SHP77 (cell line): ENCODE measurements around the gene OR10A3.

Experiments used
- DNase-seq, 2 experiments: peaks; one replicate each; lab custom pipeline; 2025; lab: John Stamatoyannopoulos, UW

The OR10A3 gene

GRCh38 chr11:7892059-7892699 is 49.3 kb downstream of the OR10A3 start:
- DNase-seq = no peak

DNA sequence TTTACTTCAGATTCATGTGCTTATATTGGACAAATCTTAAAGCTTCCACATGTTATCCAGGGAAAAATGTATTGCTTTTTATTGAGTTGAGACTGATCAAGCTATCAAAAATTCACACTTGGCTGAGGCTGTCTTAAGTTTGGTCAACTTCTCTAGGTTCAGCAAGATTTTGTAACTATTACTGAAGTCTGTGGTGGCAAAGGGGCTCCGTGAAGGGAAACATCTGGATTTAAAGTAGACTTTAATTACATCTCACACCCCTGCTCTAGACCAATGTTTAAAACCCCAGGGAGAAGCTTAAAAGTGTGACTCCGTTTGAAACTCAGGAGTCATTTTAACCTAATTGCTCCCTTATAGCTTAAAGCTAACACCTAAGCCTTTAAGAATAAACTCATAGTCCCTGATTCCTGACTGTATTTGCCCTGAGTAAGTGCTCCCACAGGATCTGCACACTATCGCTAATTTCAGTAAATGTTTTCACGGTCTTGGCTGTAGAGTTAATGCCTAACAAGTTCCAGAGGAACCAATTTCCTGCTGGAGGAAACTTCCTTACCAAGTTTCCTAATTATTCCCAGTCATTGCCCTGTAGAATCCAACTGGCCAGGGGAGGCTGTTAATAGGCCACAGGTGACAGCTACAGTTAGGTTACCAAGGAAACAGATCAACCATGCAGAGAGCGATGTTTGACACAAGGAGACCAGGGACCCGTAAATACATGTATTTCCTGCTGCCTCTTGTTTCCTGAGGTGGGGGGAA is 50.9 kb downstream of the OR10A3 start:
- no peak for DNase-seq

DNA sequence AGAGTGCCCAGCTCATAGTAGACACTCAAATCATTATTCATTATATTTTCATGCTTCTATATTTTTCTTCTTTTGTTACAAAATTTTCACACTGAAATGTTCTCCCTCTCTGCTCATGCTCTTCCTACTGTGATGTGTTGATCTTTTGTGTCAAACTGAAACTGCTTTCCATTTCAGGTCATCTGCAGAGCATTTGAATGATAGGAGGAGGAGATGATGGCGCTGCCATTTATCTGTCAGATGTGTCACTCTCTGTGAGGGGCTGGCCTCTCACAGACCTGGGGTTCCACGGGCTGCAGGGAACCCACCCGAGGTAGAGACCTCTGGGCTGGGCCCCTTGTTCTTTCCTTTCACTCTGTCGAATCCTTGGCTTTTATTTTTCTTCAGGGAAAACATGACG is 51.5 kb downstream of the OR10A3 start:
- no peak for DNase-seq
